Measurements from ENCODE around the gene ARHGAP5.
"Not testable (repeated sequence)": the region's sequence is repeated elsewhere in the genome, so short reads cannot be mapped to it uniquely, and the experiment has no call there.

ARHGAP5 gene

DNA sequence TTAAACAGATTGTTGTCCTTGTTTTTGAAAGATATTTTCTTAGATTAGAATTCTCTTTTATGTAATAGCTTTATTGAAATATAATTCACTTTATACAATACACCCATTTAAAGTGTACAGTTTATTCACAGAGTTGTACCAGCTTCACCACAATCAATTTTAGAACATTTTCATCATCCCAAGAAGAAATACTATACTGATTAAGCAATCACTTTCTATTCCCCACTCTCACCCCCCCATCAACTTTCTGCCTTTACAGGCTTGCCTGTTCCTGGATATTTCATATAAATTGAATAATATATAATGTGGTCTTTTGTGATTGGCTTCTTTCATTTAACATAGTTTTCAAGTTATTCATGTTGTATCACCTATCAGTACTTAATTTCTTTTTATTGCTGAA lies 44.4 kb downstream of the ARHGAP5 start:
- no peak for DNase-seq

DNA sequence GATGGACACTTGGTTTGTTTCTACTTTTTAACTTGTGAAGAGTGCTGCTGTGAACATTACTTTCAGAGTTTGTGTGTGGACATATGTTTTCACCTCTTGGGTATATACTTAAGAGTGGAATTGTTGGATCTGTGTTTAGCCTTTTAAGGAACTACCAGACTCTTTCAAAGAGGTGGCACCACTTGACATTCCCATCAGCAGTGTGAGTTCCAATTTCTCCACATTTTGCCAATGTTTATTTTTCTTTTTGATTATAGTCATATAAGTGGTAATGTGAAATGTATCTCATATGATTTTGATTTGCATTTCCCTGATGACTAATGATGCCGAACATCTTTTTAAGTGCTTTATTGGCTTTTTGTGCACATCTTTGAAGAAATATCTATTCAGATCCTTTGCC lies 44.8 kb downstream of the ARHGAP5 start:
- DNase-seq: peak; percentile 66

DNA sequence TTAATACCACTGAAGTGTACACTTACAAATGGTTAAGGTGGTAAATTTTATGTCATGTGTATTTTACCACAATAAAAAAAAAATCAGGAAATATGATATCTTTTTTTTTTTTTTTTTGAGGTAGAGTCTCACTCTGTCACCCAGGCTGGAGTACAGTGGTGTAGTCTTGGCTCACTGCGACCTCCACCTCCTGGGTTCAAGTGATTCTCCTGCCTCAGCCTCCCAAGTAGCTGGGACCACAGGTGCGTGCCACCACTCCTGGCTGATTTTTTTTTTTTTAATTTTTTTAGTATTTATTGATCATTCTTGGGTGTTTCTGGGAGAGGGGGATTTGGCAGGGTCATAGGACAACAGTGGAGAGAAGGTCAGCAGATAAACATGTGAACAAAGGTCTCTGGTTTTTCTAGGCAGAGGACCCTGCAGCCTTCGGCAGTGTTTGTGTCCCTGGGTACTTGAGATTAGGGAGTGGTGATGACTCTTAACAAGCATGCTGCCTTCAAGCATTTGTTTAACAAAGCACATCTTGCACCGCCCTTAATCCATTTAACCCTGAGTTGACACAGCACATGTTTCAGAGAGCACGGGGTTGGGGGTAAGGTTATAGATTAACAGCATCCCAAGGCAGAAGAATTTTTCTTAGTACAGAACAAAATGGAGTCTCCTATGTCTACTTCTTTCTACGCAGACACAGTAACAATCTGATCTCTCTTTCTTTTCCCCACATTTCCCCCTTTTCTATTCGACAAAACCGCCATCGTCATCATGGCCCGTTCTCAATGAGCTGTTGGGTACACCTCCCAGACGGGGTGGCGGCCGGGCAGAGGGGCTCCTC lies 50.0 kb downstream of the ARHGAP5 start:
- DNase-seq: not testable (repeated sequence)

DNA sequence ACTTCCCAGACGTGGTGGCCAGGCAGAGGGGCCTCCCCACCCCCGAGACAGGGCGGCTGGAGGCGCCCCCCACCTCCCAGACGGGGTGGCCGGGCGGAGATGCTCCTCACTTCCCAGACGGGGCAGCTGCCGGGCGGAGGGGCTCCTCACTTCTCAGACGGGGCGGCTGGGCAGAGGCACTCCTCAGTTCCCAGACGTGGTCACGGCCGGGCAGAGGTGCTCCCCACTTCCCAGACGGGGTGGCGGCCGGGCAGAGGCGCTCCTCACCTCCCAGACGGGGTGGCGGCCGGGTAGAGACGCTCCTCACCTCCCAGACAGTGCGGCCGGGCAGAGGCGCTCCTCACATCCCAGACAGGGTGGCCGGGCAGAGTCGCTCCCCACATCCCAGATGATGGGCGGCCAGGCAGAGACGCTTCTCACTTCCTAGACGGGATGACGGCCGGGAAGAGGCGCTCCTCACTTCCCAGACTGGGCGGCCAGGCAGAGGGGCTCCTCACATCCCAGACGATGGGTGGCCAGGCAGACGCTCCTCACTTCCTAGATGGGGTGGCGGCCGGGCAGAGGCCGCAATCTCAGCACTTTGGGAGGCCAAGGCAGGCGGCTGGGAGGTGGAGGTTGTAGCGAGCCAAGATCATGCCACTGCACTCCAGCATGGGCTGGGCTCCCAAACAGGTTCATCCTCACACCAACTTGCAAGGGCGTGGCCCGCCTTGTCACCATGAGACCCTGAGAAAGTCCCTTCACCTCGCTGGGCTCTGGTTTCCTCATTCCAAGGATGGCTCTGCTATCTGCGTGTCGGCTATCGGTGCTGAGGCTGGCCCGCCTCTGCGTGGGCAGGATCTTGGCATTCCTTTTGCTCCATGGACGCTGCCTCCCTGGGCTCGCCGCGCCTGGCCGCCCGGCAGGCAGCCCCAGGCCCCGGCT lies 50.9 kb downstream of the ARHGAP5 start:
- DNase-seq: not testable (repeated sequence)

DNA sequence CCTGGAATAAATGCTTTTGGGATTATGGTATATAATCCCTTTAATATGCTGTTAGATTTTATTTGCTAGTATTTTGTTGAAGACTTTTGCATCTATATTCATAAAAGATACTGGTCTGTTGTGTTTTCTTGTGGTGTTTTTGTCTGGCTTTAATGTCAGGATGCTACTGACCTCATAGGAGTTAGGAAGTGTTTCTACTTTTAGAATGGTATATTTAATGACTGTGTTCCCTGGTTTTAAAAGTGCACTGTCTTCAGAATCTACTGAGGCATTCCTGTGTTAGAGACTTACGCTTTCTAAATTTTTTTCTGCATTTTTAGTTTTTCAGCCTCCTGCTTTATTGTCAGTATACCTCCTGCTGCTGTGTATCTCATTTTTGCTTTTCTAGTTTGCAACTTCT lies 51.6 kb downstream of the ARHGAP5 start:
- no peak for DNase-seq

DNA sequence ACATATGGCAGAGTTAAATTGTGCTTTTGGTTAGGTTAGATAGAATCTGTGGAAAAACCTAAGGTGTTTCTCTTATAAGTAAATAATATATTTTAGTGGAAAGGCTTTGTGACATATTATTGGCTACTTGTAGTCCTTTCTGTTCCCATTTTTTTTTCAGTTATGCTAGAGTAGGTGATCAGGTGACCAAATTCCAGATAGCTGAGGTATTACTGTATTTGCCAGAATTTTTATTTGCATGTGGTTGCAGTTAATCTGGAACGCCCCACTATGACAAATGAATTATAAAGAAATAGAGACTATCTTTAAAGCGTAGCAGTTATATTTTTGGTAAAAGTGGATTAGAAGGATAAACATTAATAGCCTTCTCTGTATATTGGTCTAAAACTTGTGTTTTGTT lies 52.0 kb downstream of the ARHGAP5 start:
- peak; percentile 54 for DNase-seq

DNA sequence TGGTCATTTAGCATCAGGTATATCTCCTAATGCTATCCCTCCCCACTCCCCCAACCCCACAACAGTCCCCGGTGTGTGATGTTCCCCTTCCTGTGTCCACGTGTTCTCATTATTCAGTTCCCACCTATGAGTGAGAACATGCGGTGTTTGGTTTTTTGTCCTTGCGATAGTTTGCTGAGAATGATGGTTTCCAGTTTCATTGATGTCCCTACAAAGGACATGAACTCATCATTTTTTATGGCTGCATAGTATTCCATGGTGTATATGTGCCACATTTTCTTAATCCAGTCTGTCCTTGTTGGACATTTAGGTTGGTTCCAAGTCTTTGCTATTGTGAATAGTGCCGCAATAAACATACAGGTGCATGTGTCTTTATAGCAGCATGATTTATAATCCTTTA lies 54.6 kb downstream of the ARHGAP5 start:
- DNase-seq: not testable (repeated sequence)

DNA sequence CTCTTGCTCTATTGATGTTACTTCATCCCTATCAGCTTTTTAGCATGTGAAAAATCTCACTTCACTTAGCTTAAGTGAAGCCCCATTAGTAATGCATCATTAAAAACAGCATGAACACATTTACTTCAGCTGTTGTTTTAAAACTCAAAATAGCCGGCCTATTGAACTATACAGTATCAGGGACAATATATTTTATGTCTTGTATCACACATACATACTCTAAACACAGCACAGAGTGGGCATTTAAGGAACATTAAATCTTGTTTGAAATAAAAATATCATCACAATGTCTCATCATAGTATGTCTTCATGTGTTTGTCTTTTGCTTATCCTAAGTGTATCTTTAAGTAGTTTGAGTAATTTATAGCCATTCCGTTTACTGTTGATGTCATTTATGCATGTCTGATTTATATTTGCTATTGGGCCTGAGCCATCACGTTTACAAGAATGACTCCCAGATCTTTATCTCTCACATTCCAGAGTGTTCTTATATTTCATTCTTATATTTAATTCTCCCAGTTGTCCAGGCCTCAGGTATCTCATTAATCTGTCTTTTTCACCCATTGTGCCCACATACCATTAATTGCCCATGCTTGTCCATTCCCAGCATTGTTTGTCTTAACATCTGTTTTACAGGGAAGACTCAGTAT lies 57.5 kb downstream of the ARHGAP5 start:
- peak; percentile 41 for DNase-seq

DNA sequence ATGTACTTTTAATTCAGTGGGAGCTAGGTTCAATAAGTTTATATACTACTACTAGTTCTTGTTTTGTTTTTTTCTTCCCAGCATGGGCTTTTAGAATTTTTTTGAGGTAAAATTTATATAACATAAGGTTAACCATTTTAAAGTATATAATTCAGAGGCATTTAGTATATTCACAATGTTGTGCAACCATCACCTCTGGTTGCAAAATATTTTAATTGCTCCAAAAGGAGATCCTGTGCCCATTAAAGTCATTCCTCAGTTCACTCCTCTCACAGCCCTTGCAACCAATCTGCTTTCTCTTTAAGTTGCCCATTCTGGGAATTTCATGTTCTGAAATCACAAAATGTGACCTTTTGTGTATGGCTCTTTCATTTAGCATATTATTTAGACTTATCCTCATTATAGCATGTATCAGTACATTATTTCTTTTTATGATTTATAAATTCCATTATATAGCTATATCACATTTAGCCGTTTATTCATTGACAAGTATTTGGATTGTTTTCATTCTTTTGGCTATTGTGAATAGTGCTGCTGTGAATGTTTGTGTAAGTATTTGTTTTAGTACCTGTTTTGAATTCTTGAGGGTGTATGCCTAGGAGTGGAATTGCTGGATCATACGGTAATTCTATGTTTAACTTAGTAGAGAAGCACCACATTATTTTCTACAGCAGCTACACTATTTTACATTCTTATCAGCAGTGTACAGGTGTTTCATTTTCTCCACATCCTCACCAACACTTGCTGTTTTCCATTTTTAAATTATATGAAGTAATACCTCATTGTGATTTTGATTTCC lies 59.1 kb downstream of the ARHGAP5 start:
- DNase-seq: no peak

DNA sequence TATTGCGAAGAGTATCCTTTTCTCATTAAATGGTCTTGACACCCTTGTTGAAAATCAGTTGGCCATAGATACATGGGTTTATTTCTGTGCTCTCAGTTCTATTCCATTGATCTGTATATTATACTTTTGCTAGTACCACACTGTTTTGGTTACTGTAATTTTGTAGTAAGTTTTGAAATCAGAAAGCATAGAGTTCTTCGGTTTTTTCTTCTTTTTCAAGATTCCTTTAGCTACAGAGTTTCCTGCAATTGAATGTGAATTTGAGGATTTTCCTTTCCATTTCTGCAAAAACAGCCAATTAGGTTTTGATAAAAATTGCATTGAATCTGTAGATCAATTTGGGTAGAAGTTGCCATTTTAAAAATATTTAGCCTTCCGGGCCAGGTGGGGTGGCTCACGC lies 60.2 kb downstream of the ARHGAP5 start:
- no peak for DNase-seq

DNA sequence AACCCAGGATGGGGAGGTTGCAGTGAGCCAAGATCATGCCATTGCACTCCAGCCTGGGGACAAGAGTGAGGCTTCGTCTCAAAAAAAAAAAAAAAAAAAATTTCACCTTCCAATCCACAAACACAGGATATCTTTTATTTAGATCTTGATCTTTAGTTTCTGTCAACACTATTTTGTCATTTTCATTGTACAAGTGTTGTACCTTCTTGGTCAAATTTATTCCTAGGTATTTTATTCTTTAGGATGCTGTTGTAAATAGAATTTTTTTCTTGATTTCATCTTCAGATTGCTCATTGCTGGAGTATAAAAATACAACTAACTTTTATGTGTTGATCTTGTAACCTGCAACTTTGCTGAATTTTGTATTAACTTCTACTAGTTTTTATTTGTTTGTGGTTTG lies 60.8 kb downstream of the ARHGAP5 start:
- no peak for DNase-seq

DNA sequence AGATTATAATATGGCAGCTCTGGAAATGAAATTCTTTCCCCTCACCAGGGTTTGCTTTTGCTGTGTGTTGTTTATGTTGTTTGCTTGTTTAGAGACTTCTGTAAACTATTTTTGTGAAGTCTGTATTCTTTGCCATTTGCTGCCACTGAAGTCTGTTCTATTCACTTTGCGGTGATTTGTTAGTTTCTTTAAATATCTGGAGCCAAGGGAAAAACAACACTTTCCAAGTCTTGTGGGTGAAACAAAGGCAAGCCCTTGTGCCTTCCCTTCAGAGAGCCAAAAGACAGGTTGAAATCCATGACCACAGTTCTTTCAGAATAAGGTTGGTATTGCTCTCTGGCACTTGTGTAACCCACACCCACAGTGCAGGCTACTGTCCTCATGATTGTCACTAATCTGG lies 65.2 kb downstream of the ARHGAP5 start:
- no peak for DNase-seq

DNA sequence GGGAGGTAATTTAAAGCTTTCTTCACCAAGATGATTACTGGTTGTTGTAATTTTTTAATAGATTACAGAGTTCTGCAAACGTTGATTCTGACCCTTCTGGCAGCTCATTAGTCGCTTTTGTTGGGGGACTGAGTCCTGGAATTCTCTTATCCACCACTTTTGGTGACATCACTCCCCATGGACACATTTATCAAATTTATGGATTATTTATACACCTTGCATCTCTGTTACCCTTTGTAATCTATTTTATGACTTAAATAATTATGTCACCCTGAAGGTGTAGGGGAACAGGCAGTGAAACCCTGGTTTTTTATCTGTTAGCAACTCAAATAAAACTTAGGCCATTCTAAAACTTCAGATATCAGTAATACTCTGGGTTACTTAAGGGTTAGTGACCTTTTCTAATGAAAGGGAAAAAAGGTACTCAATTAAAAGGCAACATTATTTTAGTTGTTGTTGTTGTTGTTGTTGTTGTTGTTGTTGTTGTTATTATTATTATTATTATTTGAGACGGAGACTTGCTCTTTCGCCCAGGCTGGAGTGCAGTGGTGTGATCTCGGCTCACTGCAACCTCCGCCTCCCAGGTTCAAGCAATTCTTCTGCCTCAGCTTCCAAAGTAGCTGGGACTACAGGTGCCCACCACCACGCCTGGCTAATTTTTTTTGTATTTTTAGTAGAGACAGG lies 65.8 kb downstream of the ARHGAP5 start:
- no peak for DNase-seq

DNA sequence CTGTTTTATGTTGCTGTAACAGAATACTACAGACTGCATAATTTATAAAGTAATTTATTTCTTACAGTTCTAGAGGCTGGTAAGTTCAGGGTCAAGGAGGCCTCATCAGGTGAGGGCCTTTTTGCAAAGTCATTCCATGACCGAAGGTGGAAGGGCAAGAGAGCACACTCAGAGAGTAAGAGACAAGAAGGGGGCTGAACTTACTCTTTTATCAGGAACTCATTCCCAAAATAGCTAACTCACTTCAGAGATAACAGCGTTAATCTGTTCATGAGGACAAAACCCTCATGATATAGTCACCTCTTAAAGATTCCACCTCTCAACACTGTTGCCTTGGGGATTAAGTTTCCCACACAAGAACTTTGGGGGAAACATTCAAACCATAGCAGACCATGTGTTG lies 73.3 kb downstream of the ARHGAP5 start:
- no peak for DNase-seq

DNA sequence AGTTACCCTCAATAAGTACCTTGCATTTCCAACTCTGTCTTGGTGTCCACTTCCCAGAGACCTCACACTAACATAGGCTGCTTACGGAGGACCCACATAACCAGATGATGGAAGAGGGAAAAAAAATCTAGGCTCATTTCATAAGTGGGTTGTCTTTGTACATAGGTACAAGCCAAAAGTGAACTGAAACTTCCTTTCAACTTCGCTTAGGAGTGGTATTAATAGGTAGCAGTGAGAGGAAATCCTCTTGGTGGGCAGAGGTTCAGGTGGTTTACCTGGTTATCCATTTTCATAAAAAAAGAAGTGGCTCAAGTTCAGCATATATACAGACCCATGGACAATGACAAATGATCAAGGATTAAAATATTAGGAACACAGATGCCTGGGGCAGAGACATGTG lies 88.9 kb downstream of the ARHGAP5 start:
- DNase-seq: no peak

DNA sequence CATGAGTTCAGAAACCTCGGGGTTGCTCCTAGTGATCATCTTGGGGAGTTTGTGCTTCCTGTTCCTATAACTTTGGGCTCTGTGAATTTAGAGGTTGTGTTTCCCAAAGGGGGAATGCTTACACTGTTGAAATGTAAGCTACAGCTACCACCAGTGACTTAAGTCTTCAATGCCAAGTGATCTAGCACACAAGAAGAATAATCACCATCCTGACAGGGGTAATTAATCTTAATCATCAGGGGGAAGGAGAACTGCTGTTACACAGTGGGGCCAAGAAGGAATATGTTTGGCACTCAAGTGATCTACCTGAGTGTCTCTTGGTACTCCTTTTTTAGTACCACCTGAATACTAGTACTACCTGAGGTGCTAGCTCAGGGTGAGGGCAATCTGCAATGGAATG lies 89.8 kb downstream of the ARHGAP5 start:
- no peak for DNase-seq

DNA sequence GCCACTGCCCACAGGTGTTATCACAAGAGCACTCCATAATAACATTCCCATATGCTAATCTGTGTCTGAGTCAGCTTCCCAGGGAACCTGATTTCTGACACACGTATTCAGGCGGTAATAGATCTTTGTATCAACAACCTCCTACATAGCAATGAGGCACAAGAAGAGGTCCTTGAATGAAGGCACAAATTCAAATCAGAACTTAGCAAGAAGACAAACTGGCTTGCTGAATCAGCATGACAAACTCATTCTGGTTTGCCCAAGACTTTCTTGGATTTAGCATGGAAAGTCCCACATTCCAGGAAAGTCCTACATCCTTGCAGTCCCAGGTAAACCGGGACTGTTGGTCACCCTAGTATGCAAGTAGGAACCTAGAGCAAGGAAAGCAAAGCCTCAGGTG lies 90.8 kb downstream of the ARHGAP5 start:
- DNase-seq: no peak

DNA sequence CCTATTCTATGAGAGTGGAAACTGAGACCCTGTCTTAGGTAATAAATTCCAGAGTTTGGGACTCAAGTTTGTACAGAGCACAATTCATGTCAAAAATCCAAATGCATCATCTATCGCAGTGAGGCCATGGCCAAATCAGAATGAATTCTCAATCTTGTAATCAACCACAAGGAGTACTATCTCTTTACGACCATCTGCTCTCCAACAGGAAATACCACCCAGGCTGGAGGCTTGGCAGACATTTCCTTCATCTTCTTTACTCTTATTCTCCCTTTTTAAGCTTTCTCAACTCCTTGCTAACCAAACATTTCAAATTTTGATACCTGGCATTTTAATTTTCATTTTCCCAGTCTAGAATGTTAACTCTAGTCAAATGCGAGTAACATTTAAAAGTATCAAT lies 92.1 kb downstream of the ARHGAP5 start:
- no peak for DNase-seq

DNA sequence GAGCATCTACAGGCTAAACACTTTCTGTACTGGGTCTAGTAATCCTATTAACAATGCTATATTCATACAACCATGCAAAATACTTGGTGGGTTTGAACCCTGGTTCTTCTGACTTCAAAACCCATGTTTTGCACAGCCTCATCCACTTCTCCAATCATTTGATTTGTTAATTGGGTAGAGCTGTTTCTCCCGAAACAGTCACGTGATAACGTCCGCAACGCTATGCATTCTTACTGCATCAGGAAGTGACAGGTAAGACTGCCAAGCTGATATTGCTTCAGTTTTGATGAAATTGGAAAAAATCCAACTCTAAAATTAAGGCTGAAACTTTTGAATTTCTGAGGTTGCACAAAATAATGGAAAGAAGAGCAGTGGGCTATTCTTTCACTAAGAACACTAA lies 94.4 kb downstream of the ARHGAP5 start:
- DNase-seq: no peak

DNA sequence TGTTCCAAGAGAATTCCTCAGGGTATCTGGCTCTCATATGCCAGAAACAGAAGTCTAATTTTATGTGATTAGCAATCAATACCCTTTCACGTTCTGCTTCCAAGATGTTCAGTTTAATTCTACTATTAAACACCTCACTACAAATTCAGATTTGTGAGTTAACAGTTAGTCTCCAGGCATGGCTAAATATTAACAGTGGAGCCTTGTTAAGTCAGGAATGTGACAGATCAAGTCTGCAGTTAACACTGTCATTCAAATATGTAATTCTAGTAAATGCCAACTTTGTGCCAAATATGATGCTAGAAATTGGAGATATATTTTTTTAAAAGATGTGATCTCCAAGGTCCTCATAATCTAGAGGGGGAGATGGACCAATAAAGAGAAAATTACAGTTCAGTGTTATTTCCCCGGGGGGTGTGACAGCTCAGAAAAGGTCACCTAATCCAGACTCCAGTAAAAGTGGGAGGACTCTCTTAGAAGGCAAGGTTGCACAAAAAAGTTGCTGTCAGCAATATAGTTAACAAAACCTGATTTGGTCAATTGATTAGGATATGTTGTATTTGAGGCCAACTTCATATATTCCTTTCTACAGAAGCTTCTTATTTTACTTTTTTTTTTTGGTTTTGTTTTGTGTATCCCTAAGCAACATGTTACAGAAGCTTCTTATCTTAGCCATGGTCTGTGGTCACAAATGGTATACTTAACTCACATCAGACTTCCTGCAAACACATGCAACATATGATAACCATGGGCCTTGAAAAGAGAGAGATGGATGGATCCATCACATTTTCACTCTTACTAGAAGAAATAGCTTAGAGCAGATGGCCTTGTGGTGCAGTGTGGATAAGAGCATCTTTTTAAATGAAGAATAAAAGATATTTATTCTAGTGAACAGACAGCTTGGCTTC lies 106.3 kb downstream of the ARHGAP5 start:
- no peak for DNase-seq

DNA sequence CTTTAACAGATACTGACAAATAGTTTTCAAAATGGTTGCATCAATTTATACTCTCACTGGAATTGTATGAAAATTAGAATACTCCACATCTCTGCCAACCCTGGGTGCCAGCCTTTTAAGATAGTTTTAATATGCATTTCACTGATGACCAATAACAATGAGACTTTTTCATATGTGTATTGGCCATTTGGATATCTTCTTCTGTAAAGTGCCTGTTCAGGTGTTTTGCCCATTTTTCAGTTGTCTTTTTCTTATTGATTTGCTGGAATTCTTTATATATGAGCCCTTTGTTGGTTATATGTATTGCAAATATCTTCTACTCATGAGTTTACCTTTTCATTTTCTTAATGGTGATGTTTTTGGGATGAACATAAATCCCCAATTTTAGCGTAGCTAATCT lies 108.0 kb downstream of the ARHGAP5 start:
- DNase-seq: no peak
